ENCODE measurements around the gene C20orf204. TPM values are rescaled to one million over a fixed set of nuclear protein-coding genes. Genes with fewer than 3 reads are reported as not detected.

Gene C20orf204
- total and polyA plus RNA-seq, 4 donors, result 0.07 to 0.59 (median 0.12) TPM

DNA sequence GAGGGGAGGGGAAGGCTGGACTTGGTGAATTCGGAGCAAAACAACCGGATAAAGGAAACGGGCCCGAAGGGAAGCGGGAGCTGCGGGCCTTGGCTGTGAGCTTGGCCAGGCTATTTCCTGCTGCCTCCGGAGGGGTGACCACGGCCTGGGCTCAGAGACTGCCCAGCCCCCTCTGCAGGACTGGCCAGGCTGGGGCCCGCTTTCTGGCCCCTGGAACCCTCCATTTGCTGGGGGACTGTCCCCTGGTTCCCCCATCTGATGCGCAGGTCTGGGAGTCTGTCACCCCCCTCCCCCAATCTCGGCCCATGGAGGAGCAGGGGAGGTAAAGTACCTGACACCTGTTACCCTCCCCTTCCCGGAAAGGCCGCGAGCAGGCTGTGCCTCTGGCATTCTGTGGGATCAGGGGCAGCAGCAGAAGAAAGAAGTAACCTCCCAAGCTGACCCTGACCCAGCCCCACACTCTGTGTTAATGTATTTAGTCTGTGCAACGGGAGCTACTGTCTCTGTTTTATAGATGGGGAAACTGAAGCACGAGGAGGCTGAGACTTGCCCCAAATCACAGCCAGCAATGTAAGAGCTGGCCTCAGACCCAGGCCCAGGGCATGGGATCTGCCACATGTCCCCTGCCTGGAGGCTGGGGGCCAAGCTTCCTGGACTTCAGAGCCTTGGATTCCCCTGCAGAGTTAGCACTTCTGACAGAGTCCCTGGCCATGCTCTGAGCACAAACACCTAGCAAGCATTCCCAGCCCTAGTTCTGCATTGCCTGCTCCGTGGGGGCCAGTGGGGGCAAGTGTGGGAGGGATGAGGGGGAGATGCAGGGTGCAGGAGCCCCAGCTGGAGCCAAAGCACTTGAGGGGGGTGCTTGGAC, 3.5 kb downstream of the C20orf204 start:
- Histone ChIP-seq H3K9me3 (ENCODE audit: control insufficient read depth in 4 of 4, low read length in 3 of 4) (no peaks in the 10 kb centered on the region), H3K27ac (ENCODE audit: low read depth in 1 of 2, low read length in 2 of 2) (no peak overlapping the region), H3K4me1 (ENCODE audit: control insufficient read depth in 4 of 4, insufficient read depth in 4 of 4, low read length in 3 of 4) (peaks cover 7 to 26% (median 11%) of the 10 kb centered on the region in 4 donors), H3K9ac (ENCODE audit: low read depth in 1 of 2, low read length in 2 of 2) (no peak overlapping the region), H3K27me3 (ENCODE audit: control insufficient read depth in 4 of 4, insufficient read depth in 4 of 4, low read length in 3 of 4) (peaks cover 0 to 3% (median 2%) of the 10 kb centered on the region in 4 donors), H3K4me3 (ENCODE audit: low read depth in 1 of 3, low read length in 3 of 3) (peak overlapping the region in 1 of 3 donors; percentile 61), H3K36me3 (ENCODE audit: control insufficient read depth in 4 of 4, insufficient read depth in 3 of 4, low read depth in 1 of 4, low read length in 3 of 4) (peaks cover 0 to 7% (median 1%) of the 10 kb centered on the region in 4 donors)
- TF ChIP-seq RAD21 (IDR thresholded peaks at IDR 0.05) (no peak), NR2F2 (IDR thresholded peaks at IDR 0.05) (peak; percentile 27)
- no peak for DNase-seq (ENCODE audit: low spot score)
- 21% methylated on average over 17 of the region's 17 CpGs for WGBS

DNA sequence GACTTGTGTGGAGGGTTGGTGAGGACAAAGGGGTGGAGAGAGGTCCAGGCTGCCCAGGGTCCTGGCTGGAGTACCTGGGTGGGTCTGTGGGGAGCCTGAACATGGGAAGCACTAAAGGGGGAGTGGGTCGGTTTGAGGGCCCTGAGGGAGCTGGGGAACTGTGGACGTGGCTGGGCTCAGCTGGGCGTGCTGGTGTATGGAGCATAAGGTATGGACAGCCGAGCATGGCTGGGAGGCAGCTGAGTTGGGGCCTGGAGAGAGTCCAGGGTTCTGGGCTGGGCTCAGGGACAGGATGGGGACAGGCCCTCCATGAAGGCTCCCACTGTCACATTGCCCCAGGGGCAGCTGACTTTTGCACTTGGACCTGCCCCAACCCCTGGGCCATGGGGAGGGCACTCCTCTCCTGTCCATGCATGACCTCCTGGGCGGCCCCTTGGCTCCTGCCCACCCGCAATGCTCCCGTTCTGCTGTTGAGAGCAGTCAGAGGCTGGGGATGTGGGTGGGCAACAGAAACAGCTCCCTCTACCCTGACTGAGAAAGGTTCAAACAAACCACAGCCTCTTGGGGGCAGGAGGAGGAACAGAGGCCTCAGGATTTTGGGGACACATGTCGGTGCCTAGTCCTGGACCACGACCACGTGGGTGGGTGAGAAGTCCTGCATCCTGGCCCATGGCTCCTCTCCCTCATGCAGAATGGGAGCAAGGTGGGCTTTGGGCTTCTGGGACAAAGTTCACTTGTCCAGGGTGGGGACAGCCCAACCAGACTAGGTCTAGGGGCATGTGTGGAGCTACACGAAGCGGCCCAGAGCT, 4.5 kb downstream of the C20orf204 start:
- peak overlapping the region in 1 of 2 donors; percentile 7 for H3K27ac ChIP-seq (ENCODE audit: low read depth in 1 of 2, low read length in 2 of 2)
- H3K36me3 ChIP-seq (ENCODE audit: control insufficient read depth in 4 of 4, insufficient read depth in 3 of 4, low read depth in 1 of 4, low read length in 3 of 4), result no peaks in the 10 kb centered on the region
- peaks cover 7 to 26% (median 11%) of the 10 kb centered on the region in 4 donors for H3K4me1 ChIP-seq (ENCODE audit: control insufficient read depth in 4 of 4, insufficient read depth in 4 of 4, low read length in 3 of 4)
- peaks cover 0 to 3% (median 2%) of the 10 kb centered on the region in 4 donors for H3K27me3 ChIP-seq (ENCODE audit: control insufficient read depth in 4 of 4, insufficient read depth in 4 of 4, low read length in 3 of 4)
- DNase-seq (ENCODE audit: low spot score), result no peak
- WGBS, result 68% methylated on average over 12 of the region's 12 CpGs
- no peaks in the 10 kb centered on the region for H3K9me3 ChIP-seq (ENCODE audit: control insufficient read depth in 4 of 4, low read length in 3 of 4)
- no peak overlapping the region for H3K4me3 ChIP-seq (ENCODE audit: low read depth in 1 of 3, low read length in 3 of 3)
- TF ChIP-seq RXRA (IDR thresholded peaks at IDR 0.05) (no peak), RAD21 (IDR thresholded peaks at IDR 0.05) (no peak), FOXA1 (IDR thresholded peaks at IDR 0.05) (no peak), TAF1 (conservative IDR thresholded peaks at IDR 0.05) (no peak), HNF4G (IDR thresholded peaks at IDR 0.05) (no peak), EGR1 (IDR thresholded peaks at IDR 0.05; ENCODE audit: low read depth in 2 of 2) (no peak), SP1 (IDR thresholded peaks at IDR 0.05) (no peak), FOXA2 (IDR thresholded peaks at IDR 0.05) (no peak), YY1 (IDR thresholded peaks at IDR 0.05) (no peak), HNF4A (conservative IDR thresholded peaks at IDR 0.05) (no peak), NR2F2 (IDR thresholded peaks at IDR 0.05) (no peak), JUND (IDR thresholded peaks at IDR 0.05) (no peak), GABPA (IDR thresholded peaks at IDR 0.05 in 1 of 2, conservative IDR thresholded peaks at IDR 0.05 in 1 of 2) (no peak)
- TF ChIP-seq, protein P1, sequence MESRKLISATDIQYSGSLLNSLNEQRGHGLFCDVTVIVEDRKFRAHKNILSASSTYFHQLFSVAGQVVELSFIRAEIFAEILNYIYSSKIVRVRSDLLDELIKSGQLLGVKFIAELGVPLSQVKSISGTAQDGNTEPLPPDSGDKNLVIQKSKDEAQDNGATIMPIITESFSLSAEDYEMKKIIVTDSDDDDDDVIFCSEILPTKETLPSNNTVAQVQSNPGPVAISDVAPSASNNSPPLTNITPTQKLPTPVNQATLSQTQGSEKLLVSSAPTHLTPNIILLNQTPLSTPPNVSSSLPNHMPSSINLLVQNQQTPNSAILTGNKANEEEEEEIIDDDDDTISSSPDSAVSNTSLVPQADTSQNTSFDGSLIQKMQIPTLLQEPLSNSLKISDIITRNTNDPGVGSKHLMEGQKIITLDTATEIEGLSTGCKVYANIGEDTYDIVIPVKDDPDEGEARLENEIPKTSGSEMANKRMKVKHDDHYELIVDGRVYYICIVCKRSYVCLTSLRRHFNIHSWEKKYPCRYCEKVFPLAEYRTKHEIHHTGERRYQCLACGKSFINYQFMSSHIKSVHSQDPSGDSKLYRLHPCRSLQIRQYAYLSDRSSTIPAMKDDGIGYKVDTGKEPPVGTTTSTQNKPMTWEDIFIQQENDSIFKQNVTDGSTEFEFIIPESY (IDR thresholded peaks at IDR 0.05), result no peak
- TF ChIP-seq, protein P2, sequence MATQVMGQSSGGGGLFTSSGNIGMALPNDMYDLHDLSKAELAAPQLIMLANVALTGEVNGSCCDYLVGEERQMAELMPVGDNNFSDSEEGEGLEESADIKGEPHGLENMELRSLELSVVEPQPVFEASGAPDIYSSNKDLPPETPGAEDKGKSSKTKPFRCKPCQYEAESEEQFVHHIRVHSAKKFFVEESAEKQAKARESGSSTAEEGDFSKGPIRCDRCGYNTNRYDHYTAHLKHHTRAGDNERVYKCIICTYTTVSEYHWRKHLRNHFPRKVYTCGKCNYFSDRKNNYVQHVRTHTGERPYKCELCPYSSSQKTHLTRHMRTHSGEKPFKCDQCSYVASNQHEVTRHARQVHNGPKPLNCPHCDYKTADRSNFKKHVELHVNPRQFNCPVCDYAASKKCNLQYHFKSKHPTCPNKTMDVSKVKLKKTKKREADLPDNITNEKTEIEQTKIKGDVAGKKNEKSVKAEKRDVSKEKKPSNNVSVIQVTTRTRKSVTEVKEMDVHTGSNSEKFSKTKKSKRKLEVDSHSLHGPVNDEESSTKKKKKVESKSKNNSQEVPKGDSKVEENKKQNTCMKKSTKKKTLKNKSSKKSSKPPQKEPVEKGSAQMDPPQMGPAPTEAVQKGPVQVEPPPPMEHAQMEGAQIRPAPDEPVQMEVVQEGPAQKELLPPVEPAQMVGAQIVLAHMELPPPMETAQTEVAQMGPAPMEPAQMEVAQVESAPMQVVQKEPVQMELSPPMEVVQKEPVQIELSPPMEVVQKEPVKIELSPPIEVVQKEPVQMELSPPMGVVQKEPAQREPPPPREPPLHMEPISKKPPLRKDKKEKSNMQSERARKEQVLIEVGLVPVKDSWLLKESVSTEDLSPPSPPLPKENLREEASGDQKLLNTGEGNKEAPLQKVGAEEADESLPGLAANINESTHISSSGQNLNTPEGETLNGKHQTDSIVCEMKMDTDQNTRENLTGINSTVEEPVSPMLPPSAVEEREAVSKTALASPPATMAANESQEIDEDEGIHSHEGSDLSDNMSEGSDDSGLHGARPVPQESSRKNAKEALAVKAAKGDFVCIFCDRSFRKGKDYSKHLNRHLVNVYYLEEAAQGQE (IDR thresholded peaks at IDR 0.05), result no peak
- TF ChIP-seq, protein P3, sequence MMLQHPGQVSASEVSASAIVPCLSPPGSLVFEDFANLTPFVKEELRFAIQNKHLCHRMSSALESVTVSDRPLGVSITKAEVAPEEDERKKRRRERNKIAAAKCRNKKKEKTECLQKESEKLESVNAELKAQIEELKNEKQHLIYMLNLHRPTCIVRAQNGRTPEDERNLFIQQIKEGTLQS (IDR thresholded peaks at IDR 0.05), result no peak
- TF ChIP-seq, protein P4, sequence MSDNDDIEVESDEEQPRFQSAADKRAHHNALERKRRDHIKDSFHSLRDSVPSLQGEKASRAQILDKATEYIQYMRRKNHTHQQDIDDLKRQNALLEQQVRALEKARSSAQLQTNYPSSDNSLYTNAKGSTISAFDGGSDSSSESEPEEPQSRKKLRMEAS (IDR thresholded peaks at IDR 0.05), result no peak
- TF ChIP-seq, protein P5, sequence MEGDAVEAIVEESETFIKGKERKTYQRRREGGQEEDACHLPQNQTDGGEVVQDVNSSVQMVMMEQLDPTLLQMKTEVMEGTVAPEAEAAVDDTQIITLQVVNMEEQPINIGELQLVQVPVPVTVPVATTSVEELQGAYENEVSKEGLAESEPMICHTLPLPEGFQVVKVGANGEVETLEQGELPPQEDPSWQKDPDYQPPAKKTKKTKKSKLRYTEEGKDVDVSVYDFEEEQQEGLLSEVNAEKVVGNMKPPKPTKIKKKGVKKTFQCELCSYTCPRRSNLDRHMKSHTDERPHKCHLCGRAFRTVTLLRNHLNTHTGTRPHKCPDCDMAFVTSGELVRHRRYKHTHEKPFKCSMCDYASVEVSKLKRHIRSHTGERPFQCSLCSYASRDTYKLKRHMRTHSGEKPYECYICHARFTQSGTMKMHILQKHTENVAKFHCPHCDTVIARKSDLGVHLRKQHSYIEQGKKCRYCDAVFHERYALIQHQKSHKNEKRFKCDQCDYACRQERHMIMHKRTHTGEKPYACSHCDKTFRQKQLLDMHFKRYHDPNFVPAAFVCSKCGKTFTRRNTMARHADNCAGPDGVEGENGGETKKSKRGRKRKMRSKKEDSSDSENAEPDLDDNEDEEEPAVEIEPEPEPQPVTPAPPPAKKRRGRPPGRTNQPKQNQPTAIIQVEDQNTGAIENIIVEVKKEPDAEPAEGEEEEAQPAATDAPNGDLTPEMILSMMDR (IDR thresholded peaks at IDR 0.05; ENCODE audit: low read depth, low read length, missing input control), result no peak
- no peak overlapping the region for H3K9ac ChIP-seq (ENCODE audit: low read depth in 1 of 2, low read length in 2 of 2)
